Stimulated activated CD8-positive, alpha-beta memory T cell treated with anti-CD3 and anti-CD28 coated beads, Interleukin-2, amount 100 ng/mL, for 1 hour (primary cell): ENCODE data around the gene WDR86.

Experiments used
- DNase-seq, 2 donors: peaks; one replicate each; pipeline ENCODE4 v3.0.0-alpha.2; 2020; ENCODE audit warnings: low read depth in 2 of 2

The WDR86 gene

DNA sequence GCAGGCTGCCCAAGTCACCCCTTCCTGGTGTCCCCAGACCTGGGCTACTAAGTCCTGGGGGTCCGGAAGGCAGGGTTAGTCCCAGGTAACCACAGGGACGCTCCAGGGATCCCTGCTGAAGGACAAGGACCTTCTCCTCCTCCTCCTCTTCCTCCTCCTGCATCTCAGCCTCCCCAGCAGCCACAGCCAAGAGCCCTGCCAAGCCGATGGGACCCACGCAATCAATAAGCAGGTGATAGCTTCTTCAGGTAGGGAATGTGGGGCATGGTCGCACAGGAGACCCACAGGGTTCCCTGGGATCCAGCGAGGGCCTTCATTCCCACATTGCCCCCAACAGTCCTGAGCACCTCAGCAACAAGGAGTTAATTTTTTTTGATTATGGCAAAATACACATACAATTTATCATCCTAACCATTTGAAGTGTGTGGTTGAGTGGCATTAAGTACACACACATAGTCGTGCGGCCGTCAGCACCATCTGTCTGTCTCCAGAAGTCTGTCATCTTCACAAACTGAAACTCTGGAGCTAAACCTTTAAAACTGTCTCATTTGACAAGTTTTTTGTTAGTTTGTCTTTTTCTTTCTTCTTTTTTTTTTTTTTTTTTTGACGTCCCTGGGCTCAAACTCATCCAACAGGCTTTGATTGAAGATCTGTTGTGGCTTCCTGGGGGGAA lies 18.0 kb upstream of the WDR86 start:
- no peak for DNase-seq

DNA sequence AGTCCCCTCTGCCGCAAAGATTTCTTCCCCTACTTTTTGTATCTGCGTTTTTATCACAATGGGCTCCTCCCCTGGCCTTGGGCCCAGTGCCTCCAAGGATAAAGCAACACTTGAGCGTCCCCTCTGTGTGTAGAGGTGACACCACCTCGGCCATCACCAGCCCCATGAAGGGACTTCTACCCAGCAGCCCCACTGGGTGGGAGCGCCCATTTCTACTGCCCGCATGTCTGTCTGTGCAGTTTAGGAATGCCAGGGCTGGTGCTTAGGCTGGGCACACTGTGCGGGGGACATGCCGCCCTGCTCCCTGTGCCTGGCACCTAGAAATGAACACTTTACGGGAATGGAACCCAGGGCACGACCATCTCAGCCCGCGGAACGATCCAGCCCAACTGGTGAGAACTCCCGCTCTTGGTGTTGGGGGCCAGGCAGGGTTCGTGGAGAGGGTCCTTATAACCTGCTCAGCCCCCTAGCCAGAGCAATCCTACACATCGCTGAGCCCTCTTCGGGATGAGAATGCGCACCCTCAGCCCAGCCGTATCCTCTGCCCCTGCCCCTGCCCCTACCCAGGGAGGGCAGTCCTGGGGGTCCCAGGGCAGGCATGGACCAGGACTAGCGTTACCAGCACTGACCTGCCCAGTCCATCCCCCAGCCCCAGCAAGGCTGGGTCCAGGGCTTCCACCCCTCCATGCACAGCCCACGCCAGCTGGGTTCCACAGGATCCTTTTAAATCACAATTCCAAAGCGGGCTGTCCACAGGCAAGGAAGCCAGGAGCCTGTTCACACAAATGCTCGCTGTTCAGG lies 17.3 kb upstream of the WDR86 start:
- no peak for DNase-seq

DNA sequence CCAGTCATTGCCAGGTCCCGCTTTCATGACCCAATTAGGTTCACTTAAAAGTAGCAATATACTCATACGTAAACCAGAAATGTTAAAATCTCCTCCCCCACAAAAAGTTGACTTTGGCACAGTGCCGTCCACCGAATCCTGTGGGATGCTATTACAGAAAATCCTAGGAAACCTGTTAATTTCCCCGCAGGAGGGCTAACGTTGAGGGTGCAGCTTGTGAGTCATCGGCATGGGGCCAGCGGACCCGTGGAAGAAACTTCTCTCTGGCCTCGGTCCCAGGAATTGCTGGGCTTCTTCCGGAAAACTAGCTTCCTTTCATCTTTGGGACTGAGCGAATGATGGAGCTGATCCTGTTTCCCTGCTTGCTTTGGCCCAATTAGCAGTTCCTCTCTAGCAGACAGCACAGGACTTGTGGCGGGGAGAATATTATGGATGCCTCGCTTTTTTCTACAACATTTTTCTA lies 16.6 kb upstream of the WDR86 start:
- DNase-seq = no peak

GRCh38 chr7:151425670-151426440 lies 16.0 kb upstream of the WDR86 start:
- DNase-seq = no peak

GRCh38 chr7:151424799-151425198 lies 15.0 kb upstream of the WDR86 start:
- DNase-seq = no peak

DNA sequence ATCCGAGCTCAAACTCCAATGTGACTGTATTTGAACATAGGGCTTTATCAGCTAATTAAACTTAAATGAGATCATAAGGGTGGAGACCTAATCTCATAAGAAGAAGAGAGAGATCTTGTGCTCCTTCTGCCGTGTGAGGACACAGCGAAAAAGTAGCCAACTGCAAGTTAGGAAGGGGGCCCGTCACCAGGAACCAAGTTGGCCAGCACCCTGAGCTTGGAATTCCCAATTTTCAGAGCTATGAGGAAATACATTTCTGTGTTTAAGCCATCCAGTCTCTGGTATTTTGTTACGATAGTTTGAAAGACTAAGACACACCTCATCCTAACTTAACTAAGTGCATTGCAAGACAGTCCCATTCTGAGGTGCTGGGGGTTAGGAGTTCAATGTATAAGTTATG lies 14.1 kb upstream of the WDR86 start:
- no peak for DNase-seq

DNA sequence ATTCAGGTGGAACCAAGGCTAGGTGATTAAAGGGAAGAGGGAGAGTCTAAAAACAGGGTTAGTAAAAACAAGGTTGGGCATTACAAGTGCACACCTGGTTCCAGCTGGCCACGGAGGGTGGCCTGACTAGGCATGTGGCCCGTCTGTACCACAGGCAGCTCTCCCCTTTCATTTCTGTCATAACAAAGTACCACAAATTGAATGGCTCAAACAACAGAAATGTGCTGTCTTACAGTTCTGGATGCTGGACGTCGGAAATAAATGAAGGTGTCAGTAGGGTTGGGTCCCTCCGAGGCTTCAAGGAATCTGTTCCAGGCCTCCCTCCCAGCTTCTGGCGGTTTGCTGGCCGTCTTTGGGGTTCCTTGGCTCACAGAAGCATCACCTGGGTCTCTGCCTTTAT lies 13.4 kb upstream of the WDR86 start:
- no peak for DNase-seq

DNA sequence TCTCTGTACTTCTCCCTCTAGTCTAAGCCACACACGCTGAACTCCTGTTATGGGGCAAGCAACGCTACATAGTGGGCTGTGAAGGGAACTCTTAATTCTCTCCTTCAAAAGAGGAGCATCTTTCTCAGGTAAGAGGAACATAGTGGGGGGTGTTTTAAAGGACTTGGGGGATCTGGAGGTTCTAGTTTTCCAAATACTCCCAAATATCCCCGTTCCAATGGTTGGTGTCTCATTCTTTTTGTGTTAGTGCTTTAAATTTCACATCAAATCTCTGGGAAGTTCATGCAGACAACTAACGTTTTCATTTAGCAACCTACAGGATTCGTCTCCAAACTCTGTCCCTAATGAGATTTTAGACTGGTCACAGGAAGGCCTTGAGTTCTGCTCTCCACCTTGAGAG lies 12.4 kb upstream of the WDR86 start:
- DNase-seq = no peak

- no peak for DNase-seq
Observed at GRCh38 chr7:151420144-151420543, 10.3 kb upstream of the WDR86 start.

DNA sequence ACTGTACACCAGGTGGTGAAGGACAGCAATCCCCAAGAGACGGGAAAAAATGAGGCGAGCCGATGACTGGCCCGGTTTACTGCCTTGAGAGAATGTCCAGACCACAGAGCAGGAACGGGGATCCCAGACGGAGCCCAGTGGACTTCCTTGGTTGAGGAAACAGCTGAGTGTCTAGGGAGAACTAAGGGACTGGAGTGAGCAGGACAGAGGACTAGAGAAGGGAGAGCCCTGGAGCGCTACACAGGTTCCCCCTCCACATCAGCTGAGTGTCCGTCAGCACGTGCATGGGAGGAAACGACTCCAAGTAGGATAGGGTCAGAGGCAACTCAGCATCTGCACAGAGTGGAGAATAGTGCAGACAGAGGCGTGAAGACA lies 7.1 kb upstream of the WDR86 start:
- no peak for DNase-seq

DNA sequence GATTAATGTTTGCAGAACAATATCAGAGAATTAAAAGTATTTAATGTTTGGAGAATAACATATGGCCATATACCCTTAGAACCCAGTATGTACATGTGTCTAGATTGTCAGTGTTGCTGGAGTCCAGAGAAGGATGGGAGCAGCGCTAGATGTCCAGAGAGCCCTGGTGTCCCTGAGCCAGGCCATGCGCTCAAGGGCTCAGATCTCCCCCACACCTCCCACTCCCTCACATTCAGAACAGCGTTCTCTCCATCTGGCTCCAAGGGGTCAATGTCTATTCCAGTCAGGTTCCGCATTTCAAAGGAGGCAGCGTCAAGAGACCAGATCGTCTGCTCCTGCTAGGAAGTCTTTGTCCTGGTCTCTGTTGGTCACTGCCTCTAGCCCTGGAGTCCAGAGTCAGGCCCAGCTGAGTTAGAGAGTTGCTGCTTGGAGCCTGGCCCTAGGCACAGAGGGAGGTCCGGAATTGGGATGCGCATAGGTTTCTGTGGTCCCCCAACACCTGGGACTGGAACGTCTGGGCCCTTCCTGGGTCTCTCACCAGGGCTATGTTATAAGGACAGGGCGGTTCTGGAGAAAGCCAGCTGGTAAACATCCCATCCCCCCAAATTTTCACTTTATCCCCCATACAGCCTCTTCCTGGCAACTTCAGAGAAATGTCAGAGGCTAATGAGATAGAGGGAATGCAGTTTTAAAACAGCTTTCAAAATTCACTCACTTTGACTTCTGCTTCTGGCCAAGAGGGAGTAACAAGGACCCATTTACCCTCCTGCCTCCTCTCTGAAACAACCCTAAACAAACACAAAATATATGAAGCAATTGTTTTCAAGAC lies 6.5 kb upstream of the WDR86 start:
- no peak for DNase-seq

- no peak for DNase-seq
Observed at GRCh38 chr7:151415375-151416105, 5.7 kb upstream of the WDR86 start.

GRCh38 chr7:151413241-151413640 lies 3.4 kb upstream of the WDR86 start:
- DNase-seq = no peak

GRCh38 chr7:151412318-151412717 lies 2.5 kb upstream of the WDR86 start:
- DNase-seq = no peak

DNA sequence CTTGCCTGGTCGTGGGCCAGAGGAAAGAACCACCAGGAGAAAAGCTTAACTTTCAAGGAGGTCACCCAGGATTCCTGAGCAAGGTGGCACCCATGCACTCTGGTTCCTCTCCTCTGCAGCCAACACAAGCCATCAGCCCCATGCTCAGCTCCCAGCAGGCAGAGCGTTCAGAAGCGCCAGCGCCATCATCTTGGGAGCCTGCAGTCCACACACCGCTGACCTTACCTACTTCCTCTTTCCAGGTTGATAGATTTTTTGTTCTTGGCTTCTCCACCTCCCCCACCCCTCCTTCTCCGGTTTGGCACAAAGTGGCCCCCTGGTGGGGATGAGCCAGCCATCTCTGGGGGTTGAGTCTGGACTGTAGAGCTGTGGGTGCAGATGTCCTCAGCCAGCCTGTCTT lies 1.7 kb upstream of the WDR86 start:
- DNase-seq = no peak

DNA sequence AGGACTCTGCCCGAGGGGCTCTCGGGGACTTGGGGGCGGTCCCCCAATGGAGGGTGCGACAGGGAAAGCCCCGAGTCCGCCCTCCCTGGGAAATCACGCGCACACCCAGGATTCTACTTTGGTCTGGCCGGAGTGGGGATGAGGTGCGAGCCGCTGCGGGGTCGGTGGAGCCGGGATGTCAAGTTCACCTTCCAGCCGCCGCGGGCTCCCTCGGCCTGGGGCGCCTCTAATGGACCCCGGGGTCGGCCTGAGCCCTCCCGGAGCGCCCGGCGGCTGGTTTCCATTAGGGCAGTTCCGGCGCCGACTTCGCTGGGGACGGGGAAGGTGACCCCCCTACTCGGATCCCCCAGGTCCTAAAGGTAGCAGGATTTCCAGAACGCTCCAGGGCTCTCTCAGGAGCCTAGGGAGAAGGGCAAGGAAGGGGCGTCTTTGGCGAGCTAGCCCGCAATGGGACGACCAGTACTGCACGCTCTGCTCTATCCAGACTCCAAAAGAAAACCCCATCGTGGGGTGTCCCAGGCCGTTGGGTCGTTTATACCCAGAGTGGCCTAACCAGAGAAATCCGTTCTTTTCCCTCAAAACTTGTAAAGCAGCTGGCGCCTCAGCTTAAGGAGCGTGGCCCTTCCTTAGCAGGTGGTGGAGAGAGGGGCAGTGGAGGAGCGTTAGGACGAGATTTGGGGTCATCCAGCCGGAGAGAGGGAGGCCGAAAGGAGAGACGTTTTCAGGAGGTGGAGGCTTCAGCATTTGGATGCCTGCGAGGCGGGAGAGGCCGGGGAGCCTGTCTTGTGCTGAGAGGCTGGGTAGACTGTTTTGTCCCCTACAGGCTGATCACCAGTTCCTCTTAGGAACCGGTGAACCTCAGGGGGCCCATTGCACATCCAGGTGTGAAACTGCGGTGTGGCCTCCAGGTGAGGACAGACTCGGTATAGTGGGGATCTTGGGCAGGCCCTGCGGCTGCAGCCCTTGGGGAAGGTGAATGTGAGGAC lies 860 bp upstream of the WDR86 start:
- no peak for DNase-seq

GRCh38 chr7:151408839-151409666 lies 785 bp downstream of the WDR86 start:
- peak in 1 of 2 donors; percentile 41 for DNase-seq

- no peak for DNase-seq
Observed at GRCh38 chr7:151408498-151408838, 1.4 kb downstream of the WDR86 start.
